HK-2 (cell line): ENCODE data around the gene CNPY1.

Experiments
- DNase-seq: peaks from one replicate; pipeline ENCODE4 v3.0.0-alpha.2; 2018; ENCODE audit not compliant: unreplicated experiment

Gene CNPY1

DNA sequence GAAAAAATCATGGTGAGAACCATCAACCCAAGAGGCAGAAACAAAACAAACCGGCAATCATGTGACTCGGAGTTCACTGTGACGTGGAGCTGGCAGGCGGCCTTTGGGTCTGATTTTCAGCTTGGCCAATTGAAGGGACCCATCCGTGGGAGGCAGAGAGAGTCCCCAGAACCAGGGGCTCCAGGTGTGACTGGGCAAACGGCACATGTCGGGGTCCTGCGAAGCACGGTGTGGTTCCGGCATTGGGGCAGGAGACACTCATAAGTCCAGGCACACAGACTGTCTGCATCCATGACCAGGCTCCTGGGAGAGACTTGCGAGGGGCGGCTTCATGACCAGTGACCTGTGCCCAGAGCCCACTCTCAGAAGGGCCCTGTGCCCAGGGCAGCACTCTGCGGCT, 12.6 kb upstream of the CNPY1 start:
- DNase-seq = no peak

DNA sequence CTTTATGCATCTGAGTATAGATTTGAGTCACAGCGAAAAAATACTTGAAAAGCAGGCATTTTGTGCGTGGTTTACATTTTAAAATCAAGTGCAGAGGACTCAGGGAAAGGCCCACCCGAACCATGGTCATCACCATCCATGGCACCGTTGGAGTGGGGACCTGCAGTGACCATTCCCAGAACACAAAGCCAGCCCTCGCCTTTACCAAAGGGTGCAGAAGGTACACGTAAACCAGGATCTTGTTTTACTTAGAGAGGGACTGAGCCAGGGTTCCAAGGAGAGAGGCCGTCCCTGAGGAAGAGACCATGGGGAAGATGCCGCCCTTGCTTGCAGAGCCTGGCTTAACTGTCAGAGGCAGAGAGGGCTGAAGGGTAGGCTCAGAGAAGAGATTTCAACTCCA, 12.0 kb upstream of the CNPY1 start:
- no peak for DNase-seq

DNA sequence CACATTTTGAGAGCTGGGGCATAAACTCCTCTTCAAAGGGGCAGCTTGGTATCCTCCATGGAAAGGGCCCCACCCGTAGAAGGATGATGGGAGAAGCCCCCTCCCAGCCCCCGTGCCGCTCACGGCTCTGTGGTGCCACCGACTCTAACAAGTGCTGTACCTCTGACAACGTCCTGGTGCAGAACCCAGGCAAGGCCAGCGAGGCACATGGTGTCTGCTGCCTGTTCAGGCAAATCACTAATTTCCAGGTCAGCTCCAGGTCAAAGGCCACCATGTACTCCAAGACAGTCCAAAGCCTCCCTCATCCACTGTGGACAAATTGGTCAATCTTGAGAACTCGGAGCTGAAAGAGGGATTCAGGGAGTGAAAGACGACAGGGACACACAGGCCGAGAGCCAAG, 11.4 kb upstream of the CNPY1 start:
- DNase-seq = no peak

DNA sequence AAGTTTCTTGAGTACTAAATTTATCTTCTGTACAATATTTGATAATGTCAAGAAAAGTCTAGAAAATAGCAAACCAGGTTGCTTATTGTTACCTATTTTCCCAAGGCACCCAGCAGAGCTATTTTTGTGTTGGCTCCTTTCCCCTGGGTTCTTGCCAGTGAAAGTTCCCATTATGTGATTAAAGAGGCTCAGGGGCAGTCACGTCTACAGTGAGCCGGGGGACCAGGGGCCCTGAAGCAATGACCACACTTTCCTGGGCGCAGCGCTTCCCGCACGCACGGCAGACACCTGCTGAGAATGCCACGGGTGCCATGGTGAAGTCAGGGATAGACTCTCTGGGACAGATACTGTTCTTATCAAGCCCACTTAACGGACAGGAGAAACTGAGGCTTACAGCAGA, 10.4 kb upstream of the CNPY1 start:
- DNase-seq = no peak

DNA sequence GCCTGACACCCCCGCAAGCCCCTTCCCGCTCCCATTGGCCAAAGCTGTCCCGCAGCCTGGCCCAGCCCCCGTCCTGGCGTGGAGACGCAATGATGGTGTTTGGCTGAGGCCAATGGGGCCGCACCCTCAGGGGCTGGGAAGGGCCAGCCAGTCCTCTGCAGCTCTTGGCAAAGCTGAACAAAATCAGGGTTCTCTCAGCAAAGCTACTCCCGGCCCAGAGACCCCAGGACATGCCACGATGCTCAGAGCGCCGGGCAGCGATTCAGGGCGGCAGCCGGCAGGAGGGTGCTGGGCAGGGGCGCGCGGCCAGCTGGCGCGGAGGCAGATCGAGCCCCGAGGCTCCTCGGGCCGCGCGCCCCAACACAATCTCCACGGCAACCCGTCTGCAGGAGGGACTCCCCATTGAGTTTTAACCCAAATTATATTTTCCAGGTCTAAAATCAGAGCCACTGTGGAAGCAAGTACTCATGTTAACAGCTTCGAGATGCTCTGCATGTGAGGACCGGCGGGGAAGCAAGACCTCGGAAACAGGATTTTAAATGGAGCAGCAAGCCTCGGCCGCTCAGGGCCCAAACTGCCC, 8.8 kb upstream of the CNPY1 start:
- DNase-seq = no peak

DNA sequence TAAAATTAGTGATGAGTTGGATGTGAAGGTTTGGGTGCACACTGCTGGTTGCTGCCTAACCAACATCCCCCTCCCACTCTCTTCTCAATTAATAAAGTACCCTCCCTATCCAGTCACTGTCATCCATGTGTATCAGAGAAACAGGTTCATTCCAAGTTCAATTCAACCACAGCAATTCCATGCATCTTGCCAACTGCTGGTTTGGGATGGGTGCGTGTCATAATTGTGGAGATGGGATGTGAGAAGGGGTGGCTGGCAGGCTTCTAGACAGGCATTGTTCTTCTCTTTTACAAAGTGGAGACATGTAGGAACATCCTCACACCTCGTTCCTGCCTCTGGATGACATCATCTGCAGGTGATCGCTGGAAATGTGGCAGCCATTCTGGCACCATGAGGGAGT, 7.5 kb upstream of the CNPY1 start:
- DNase-seq = no peak

DNA sequence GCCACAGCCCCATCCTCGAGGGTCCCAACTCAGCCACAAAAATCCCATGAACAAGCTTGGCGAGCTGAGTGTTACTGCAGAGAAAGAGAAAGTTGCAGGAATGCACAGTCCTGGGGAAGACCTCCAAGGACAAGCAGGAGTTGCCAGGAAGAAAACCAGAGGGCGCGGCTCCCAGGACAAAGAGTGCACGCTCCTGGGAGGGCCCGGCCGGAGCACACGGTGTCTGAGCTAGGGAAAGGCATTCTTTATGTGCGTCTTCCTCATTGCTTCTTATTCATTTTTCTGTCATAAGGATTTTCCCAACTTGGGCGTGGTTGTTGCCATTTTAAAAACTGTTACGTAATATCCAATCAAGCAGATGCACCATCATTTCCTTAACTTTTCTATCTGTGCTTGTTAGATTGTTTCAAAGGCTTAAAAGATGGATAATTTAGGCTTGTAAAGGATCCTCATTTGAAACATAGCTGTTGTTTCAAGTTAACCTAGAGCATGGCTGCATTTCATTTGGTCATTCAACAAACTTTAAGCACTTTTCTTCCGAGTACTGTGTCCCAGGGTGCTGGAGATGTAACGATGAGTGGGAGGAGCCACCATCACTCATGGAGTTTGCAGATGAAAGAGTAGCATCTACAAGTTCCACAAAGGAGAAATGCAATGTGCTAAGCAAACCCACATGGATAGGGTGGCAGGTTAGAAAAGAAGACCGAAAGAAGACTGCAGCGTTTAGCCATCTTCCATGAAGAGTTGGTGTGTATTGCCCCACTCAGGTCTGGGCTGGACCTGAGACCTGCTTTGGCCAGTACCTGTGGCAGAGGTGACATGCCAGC, 5.6 kb upstream of the CNPY1 start:
- DNase-seq = no peak

DNA sequence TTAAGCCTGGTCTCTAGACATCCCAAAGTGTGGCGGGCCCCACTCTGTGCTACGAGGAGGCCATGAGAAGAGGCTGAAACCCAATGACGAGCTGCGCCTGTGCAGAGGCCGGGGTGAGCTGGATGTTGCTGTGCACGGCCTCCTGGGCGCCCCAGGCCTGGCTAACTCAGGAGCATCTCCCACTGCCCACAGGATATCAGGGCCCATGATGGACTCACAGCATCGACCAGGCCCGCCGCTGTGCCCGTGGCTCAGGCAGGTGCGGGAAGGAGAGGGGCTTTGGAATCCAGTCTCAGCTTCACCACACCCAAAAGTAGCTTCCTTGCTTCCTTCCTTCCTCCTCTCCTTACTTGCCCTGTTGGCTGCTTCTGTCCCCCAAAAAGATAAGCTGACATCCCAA, 4.6 kb upstream of the CNPY1 start:
- DNase-seq = no peak

DNA sequence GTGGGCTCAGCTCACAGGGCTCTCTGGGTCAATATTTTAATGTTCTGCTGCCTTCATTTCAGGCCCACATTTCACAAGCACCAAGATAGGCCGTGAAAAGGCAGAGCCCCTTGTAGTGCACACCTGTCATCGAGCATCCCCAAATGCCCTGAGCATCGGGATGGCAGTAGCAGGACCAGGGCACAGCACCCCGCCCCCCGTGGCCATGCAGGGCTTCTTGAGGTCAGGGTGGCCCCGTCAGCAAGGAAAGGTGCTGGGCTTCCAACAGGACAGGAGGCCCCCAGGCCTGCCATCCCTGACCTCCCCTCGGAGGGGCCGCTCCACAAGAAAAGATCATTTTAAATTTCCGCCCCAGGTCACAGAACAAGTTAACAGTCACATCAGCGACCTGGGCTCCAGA, 2.9 kb upstream of the CNPY1 start:
- DNase-seq = no peak

DNA sequence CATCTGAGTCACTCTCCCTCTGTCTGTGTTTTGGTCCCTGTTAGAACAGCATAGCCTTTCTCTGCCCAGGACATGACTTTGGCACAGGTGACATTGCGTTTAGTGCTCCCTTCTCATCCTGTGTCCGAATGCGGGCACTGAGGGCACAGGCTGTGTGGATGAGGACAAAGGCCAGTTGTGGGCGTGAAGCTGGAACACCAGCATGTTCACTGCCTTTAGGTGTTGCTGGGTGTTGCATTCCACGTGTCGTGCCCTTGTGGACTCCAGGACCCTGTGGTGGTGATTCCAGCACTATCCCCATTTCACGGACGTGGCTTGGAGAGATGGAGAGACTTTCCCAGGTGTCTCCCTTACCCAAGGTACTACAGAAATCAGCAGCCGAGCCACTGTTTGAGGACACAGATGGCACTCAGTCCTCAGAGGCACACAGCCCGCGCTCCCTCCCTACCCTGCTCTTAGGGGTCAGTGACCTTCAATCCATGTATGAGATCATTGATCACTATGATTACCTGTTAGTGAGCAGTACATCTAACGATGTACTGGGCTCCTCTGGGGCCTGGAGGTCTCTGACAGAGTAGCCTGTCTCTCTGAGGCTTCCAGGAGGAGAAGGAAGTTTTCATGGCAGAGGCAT, 917 bp upstream of the CNPY1 start:
- no peak for DNase-seq

DNA sequence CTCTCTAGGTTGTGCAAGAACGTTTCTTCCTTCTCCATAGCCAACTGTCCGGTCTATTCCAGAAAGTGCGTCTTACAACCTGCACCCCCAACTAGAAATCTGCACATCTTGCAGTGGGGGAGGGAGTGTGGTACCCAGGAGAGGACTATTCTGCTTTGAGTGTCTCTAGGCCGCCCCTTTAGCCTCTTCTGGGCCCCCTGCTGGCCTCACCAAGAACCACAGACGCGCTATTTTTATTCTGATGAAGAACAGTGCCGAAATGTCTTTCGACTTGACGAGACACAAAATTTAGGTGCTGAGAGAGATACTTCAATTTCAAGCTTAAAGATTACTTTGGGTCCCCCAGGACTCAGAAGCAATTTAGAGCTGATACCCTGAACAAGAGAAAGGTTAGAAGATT, 1.0 kb downstream of the CNPY1 start:
- no peak for DNase-seq

DNA sequence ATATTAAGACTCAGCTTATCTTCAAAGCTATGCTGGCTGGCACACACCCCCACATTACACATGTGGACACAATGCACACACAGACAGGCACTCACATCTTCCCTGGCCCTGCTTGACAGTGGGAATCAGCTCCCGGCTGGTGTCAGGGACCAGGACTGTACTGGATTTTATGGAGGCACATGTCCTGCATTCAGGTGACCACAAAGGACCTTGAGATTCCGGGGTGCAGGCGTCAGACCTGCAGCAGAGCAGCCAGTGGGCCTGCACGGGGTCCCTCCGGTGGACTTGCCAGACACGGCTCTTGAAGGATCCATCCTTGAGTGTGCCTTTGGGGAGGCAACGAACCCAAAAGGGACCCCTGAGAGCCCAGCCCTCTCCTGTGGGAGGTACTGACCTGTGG, 1.9 kb downstream of the CNPY1 start:
- no peak for DNase-seq

DNA sequence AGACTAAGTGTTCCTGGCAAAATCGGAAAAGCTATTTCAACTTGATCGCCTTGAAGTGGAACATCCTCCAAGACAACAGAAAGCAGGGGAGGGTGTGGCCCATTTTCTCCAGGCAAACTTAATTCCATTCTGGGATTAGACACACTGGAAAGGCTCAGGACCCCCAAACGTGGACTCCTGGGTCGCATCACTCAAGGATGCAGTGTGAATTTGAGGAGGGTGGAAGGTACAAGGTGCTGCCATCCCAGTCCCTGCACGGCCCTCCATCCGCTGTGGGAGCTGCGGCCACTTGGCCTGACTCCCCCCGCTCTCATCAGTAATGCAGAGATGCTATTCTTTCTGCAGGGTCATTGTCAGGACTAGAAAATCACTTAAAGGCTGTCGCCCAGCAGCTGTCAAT, 2.4 kb downstream of the CNPY1 start:
- no peak for DNase-seq

DNA sequence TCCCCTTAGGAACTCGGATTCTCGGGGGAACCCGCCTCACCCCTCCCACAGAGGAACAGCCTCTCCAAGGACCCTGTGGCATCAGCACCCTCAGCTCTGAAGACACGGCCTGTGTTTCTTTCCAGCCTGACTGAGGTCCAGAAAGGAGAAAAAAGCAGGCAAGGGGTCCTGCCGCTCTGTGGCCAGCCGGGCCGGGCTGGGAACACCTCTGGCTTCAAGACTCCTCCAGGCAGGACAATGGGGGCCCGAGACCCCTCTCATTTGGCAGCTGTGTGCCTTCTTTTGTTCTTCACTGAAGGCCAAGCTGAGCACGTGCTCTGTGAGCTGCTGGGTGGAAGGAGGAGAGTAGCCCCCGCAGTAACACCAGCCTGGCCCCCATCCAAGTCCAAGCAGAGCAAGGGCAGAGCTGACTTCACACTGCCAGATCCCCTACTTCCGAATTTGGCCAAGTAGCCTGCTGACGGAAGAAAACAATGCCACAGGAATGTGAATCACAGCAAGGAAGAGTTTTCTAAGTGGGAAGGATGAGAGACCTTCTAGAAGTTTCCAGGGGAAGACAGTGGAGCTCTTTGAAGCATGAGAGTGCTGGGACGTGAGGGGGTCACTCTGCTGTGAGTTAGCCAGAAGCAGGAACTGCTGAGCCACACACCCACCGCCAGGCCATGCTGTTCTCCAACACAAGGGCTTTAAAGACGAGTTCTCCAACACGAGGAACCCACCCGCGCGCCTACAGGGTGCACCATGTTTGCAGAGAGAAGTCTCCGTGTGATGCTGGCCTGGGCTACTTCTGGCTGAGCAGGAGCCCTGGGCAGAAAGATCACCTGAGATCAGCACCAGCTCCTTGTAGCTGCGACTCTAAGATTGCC, 3.1 kb downstream of the CNPY1 start:
- DNase-seq = no peak

DNA sequence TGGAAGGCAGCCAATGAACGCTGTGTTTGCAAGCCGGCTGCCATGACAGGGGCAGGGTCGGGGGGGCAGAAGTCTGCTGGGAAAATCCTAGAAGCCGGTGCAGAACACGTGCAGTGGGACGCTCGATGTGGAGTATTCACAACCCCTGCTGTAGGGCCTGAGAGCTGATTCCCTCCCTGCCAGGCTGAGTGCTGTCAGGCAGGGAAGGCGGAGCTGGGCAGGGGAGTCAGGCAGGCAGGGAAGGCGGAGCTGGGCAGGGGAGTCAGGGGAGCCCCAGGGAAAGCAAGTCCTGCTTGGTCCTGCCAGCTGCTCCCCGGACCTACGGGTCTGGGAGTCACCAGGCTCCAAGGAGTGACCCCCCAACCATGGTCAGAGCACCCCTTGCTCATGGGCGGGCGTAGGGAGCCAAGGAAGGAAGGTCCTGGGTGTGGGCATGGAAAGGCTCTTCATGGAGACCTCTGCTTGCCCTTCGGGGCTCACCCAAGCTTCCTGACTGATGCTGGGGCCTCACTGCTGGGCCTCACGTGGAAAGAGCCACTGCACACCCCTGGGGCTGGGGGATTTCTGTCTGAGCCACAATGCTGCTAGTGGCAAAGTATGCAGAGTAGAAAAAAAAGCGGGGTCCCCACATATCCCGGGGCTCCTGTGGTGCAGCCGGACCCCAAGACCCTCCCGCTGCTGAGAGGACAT, 4.2 kb downstream of the CNPY1 start:
- DNase-seq = no peak

DNA sequence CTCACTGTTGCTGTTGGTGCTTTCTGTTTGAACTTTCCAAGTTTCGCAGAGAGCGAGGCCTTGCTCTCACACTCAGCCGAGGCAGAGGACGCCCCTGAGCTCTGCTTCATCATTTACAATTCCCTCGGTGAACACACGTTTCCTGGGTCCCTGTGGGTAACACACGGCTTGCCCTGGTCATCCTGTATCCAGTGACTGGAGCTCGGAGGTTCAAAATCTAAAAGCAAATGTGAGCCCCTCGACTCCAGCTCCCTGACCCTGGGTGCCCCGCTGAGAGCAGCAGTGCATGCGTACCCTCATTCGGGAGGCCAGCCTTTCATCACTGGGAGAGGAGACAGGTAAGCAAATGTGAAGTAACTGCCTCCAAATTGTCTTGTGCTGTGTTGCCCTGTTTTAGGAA, 5.8 kb downstream of the CNPY1 start:
- DNase-seq = no peak

DNA sequence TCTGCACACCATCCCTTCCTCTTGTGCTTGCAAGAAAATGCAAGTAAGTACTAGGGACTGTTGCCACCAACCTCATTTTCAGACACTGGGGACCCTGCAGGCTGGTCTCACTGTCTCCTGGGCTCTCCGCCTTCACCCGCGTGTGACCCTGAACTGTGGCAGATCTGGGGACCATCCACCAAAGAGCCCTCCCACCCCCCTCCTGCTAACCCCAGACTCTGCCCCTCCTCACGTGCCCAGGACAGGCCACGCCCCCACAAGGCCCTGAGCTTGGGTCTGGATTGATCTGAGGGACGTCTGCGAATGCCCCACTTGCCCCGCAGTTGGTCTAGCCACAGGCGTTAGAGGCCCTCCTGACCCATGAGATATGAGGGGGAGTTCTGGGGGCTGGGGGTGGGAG, 8.1 kb downstream of the CNPY1 start:
- no peak for DNase-seq

DNA sequence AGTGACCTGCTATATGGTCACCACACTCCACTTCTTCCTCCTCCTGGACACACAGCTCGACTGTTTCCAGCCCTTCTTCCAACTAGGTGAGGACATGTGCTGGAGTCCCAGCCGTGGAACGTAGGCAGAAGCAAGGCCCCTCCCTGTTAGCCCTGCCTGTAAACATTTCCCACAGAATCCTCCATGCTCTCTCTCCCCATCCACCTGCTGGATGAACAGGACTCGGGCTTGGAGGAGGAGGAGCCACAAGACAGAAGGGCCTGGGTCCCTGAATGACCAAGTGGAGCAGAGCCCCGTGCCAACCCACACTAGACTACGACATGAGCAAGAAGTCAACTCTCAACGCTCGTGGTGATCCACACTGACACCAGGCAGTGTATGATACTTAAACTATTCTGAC, 9.9 kb downstream of the CNPY1 start:
- DNase-seq = no peak

DNA sequence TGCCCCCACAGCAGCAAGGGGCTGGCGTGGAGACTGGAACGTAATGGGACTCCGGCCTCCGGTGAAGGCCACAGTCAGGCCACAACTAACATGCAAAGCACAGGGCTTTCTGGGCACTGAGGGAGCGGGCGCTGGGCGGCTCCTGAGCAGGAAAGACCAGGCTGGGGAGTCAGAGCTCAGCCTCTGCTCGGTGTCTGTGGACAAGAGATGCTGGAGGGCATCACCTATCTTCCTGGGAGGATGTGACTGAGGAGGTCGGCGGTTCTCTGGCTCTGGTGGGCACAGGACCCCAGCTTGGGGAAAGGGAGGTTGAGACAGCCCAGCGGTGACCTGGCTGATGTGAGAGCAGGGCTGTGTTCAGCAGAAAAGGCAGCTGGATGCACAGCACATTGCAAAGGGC, 11.7 kb downstream of the CNPY1 start:
- DNase-seq = no peak

DNA sequence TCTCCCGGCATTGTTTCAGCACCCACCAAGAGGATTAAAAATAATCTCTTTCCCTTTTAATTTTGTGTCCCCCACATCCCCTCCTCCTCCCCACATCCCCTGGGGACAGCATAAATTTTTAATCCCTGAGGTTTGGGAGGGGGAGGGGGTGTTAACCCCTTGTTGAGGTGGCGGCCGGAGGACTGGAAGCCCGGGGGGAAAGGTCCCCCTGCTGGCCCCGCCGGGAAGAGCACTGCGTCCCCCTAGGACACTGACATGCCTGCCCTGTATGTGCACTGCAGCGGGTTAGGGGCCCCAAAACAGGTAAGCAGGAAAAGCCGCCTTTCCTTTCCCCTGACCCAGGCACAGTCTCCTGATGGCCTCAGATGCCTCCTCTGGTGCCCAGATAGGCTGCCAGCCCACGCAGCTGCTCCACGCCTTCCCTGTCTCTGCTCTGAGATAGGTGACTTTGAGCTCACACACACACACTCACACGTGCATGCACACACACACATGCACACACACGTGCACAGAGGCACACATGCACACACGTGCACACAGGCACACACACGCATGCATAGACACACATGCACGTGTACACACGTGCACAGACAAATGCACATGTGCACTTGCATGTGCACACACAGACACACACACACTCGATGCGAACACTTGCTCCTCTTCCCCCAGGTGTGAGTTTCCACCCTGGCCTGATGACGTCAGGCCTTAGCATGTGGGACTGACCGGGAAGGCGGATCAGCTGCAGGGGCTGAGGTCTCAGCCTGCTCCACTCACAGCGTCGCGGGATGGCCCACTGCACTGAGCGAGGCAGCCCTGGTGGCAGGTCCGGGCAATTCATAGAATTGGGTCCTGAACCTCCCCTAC, 12.3 kb downstream of the CNPY1 start:
- DNase-seq = peak; percentile 30
